Measurements from ENCODE around the gene TRPC5OS.

DNA sequence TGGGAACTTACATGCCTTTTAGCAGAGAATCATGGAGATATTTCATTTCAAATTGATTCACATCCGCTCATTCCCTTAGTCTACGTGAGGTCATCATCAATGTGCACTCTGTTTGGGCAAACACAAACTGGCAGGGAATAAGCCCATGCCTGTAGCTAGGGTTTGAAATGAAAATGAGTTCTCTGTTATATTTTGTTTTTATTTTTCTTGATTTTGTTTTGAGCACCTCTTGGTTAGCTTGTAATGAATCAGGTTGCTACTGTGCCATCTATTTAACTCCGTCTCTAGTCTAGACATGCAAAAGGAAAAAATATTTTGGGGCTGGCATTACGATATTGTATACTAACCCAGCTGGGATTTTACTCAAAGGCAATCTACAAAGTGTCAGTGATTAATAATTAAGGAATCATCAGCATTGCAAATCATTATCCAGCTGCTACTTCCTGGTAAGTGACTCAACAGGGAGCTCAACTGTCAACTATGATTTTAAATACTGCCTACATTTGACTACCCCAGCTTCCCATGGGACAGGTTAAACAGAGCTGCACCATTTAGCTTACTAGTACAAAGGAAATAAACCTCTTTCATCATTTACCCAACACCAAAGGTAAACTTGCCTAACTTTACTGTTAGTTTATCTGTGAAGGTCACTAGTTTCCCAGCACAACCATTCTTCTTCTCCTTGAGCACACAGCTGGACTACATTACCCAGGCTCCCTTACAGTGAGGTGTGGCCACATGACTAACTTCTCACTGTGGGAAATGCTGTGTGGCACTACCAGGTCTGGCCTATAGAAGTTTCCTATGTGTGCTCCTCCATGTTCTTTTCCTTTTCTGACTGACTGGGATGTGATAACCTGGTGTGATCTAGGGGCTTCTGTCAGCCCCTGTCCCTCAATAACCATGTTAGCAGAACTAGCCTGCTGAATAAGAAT is 21.2 kb upstream of the TRPC5OS start:
- no peak for TF ChIP-seq POLR2A (IDR thresholded peaks at IDR 0.05)
- TF ChIP-seq, protein P1, sequence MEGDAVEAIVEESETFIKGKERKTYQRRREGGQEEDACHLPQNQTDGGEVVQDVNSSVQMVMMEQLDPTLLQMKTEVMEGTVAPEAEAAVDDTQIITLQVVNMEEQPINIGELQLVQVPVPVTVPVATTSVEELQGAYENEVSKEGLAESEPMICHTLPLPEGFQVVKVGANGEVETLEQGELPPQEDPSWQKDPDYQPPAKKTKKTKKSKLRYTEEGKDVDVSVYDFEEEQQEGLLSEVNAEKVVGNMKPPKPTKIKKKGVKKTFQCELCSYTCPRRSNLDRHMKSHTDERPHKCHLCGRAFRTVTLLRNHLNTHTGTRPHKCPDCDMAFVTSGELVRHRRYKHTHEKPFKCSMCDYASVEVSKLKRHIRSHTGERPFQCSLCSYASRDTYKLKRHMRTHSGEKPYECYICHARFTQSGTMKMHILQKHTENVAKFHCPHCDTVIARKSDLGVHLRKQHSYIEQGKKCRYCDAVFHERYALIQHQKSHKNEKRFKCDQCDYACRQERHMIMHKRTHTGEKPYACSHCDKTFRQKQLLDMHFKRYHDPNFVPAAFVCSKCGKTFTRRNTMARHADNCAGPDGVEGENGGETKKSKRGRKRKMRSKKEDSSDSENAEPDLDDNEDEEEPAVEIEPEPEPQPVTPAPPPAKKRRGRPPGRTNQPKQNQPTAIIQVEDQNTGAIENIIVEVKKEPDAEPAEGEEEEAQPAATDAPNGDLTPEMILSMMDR (IDR thresholded peaks at IDR 0.05) = no peak
